ENCODE results near the gene GRID2.
"Not testable (repeated sequence)": the region's sequence is repeated elsewhere in the genome, so short reads cannot be mapped to it uniquely, and the experiment has no call there.

GRID2 gene

DNA sequence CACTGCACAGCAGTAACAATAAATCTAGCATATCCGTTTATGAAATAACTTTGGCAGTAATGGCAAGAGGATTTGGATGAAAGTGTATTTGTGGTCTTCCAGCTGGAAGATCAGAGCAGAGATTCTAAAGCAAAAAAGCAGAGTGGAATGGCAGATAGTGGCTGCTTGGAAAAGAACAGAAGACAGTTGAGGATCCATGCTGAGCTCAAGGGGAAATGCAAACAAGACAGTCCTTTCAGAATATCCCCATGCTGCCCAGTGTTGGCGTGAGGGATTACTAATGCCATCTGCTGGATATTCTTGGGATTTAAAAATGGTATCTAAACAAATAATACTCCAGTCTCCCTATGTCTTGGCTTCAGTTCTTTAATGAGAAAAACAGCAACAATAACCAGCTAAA, 895.7 kb downstream of the GRID2 start:
- no peak for DNase-seq (ENCODE audit: low read depth)

DNA sequence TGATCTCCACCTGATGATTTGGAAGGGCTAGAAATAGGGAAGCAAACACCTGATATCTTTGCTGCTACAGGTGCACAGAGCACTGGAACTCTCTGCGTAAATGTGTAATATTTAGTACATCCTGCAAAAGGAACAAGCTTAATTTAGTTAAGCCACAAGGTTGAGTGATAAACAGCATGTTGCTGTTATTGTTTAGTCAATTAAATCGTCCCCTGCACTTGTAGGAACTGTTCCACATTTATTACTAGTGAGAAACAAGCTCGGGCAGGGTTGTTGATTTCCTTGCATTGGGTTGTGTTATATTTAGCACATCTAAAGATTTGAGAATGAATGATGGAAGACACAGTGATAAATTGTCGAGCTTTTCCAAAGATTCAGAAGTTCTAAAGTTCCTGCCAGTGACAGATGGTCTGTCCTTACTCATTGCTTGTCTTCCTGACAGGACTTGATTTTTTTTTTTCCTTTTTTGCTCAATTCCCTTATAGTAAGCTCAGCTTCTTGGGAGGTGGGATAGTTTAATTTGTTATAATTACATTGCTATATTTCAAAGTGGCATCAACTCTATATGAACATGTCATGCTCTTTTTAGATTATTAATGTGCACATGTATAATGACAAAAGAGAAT, 897.8 kb downstream of the GRID2 start:
- DNase-seq (ENCODE audit: low read depth), result no peak

DNA sequence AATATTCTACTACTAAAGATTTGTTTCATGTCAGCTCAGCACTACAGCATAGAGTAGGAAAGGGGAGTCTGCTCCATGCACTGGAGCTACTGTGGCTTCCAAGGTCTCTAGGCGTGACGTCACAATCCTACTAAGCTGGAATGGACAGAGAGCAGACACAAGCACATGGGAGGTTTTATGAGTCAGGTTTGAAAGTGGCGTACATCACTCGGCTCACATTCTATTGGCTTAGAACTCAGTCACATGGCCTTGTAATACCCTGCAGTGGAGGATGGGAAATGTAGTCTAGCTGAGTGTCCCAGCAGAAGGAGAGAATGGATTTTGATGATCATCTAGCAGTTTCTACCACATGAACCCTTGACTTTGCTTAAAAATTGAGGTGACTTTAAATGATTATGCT, 899.9 kb downstream of the GRID2 start:
- no peak for DNase-seq (ENCODE audit: low read depth)

GRCh38 chr4:93212250-93212649, 908.5 kb downstream of the GRID2 start:
- no peak for DNase-seq (ENCODE audit: low read depth)

GRCh38 chr4:93216646-93217045, 912.9 kb downstream of the GRID2 start:
- DNase-seq (ENCODE audit: low read depth), result no peak

GRCh38 chr4:93217431-93217830, 913.7 kb downstream of the GRID2 start:
- DNase-seq (ENCODE audit: low read depth), result no peak

DNA sequence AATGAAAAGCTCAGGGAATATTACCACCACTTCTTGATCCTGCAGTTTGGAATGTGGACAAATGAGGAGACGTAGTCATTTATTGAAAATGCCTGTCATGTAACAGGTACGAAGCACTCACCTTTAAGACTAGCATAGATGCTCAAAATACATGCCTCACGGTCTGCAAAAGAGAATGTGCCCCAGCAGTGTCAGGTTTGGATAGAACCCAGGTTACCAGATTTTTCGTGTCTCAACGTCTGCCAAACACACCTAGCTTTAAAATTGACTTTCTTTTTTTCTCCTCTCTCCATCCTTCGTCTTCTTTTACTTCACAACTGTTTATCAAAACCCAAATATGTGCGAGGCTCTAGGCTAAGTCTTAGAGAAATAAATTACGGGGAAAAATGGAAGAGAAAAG, 918.0 kb downstream of the GRID2 start:
- DNase-seq (ENCODE audit: low read depth), result no peak

DNA sequence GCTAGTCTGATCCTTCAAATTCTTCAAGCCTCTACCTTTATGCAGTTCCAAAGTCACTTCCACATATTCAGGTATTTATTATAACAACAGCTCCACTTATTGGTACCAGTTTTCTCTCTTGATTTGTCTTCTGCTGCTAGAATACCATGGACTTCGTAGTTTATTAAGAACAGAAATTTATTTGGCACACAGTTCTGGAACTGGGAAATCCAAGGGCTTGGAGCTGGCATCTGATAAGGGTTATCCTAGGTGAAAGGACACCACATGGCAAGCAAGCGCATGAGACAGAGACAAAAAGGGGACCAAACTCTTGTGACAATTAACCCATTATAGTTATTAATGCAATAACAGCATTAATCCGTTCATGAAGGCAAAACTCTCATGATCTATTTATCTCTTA, 924.3 kb downstream of the GRID2 start:
- no peak for DNase-seq (ENCODE audit: low read depth)

GRCh38 chr4:93232883-93233282, 929.1 kb downstream of the GRID2 start:
- no peak for DNase-seq (ENCODE audit: low read depth)

DNA sequence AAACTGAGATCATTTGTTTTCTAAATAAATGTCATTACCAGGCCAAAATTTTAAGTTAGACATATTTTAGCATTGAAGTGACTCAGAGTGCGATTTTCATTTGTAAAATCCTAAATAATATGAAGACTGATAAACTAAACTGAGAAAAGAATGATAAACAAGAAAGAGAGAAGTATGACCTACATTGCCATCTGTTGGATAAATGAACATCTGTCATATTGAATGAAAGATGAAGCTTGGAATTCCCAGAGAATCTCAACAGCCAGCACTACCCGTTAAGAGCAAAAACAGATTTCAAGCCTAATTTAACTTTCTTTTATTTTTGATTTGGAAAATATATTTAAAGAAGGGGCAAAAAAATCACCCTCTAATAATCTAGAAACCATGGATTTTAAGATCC, 933.8 kb downstream of the GRID2 start:
- no peak for DNase-seq (ENCODE audit: low read depth)

GRCh38 chr4:93243262-93243661, 939.5 kb downstream of the GRID2 start:
- DNase-seq (ENCODE audit: low read depth), result no peak

DNA sequence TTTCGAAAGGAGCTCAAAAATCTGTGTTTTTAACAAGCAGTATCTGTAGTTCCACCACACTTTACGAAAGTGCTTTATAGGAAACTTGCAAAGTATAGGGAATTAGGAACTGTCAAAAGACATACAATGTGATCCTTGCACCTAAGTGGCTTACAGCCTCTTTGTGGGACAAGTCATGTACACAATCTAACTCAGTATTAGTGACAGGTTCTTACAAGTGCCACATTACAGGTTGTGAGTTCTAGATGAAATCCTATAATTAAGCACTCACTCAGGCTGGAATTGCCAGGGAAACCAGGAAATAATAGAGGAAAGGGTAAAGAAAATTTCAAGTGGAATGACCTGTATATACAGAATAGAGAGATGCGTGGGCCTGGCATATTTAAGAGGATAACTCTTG, 957.4 kb downstream of the GRID2 start:
- DNase-seq (ENCODE audit: low read depth), result no peak

- no peak for DNase-seq (ENCODE audit: low read depth)
These were observed 959.4 kb downstream of the GRID2 start for GRCh38 chr4:93263166-93263565.

DNA sequence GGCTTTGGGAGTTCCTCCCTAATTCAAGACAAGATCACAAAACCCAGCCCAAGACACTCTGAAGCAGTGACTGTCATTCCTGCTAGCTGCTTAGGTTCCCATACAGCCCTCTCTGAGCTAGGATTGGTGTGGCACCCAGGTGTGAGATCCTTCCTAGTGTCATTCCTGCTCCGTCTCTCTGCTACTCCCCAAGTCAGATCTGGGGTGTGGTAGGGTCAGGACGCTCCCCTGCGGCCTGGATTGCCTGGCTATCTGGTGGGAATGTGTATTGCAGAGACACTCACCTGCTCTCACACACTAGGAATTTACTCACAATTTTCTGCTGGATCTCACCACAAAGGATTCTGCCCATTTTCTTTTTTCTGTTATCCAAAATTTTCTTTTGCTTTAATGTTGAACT, 964.0 kb downstream of the GRID2 start:
- no peak for DNase-seq (ENCODE audit: low read depth)

DNA sequence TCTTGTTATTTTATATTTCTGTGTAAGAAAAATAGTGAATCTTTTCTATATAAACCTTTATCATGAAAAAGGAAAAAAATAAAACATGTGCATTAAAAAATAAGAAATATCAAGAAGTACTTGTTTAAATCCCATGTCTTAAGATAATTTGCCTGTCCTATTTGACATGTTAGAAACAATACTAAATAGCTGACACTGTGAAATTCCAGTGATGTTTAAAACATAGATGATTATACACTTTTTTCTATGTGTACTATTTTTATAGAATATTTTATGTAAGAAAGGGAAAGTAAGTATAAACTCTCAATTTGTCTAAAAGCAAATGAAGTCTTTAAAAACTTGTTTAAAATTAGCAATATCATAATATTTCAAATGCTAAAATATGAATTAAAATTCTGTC, 981.6 kb downstream of the GRID2 start:
- DNase-seq (ENCODE audit: low read depth), result no peak

DNA sequence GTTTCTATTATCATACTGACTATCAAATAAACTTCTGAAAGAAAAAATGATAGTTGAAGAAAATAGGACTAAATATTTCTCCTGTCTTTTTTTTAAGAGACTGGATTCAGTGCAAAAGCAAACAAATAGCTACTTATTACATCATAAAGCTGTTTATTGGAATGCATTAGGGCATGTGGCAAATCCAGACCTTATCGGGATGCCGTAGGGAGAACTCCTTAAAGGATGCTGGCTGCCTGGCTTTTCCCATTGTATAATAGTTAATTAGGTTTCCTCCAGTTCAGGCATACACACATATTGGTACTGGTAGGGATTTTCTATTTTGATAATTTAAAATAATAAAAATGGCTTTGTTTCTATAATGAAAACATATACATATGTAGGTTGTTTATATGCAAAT, 985.5 kb downstream of the GRID2 start:
- no peak for DNase-seq (ENCODE audit: low read depth)

GRCh38 chr4:93289831-93290230, 986.1 kb downstream of the GRID2 start:
- no peak for DNase-seq (ENCODE audit: low read depth)

DNA sequence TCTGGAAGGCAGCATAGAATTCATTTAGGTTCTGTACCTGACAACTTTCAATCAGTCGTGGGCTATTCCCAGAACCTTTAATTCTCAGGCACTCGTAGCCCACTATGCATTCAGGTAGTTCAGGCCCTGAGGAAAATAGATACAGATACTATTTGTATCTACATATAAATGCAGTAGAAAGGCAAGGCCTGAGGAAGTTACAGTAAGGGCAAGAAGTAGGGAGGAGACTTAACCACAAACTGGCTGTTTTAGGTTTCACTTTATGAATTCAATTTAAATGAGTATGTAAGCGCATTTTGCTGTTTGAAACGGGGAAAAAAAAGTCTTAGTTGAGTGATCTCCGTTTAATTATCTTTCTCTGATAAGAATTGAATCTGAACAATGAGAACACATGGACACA, 995.4 kb downstream of the GRID2 start:
- no peak for DNase-seq (ENCODE audit: low read depth)

GRCh38 chr4:93300780-93301555, 997.2 kb downstream of the GRID2 start:
- DNase-seq (ENCODE audit: low read depth), result not testable (repeated sequence)

DNA sequence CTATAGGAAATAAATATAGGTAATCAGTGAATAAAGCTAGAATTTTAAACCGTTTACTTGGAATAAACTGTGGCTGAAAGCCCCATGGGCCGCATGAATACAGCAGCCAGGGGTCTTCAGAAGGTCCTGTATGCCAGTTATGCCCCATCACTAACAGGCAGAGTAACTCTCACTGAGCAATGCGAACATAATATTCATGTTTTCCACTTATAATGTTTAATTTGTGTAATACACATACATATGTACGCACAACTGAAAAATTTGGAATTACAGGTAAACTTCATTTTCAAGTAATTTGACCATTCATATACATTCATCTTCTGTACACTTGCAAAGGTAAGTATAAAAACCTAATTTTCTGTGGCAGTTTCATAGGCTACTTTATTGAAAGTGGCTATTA, 998.5 kb downstream of the GRID2 start:
- DNase-seq (ENCODE audit: low read depth), result no peak

GRCh38 chr4:93303440-93303839, 999.7 kb downstream of the GRID2 start:
- no peak for DNase-seq (ENCODE audit: low read depth)

- no peak for DNase-seq (ENCODE audit: low read depth)
These were observed 1008.5 kb downstream of the GRID2 start for GRCh38 chr4:93312299-93312698.

DNA sequence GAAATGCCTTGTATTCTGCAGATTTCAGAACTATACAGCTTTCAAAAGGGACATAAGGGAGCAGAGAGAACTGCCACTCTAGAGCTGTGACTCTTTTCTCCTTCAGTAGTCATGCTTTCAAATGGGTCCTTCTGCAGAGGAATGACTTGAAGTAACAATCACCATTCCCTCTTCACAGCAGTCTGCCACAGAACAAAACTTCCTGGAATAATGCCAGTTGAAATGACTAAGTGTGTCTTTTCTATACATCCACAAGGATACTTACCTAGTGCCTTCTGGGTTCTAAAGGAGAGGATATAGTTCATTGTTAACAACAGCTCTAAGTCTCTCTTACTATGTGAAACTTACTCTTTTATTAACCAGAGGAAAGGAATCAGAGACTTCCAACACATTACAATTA, 1009.4 kb downstream of the GRID2 start:
- no peak for DNase-seq (ENCODE audit: low read depth)

DNA sequence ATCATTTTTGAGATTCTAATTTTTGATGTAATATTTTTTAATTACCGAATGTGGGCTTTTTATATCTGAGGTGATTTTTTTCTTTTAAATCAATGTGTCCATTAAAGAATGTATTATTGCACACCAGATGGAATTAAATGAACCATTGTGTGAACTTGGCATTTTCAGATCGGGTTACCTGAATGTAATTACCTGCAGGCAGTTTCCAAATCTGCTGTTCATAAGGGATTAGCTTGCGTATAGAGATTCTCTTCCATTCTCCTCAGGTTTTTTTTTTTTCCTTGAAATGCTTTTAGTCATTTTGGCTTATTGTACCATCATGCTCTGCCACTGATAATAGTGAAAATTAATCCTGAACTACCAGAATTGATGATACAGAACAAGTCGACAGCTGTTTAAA, 1013.3 kb downstream of the GRID2 start:
- no peak for DNase-seq (ENCODE audit: low read depth)

Measured in activated T-helper 1 cell treated with Interleukin-2 at 50 U/mL for 16 hours (primary cell).